Suprapubic skin (tissue), 4 donors: ENCODE results near the gene GNLY. TPM values are rescaled to one million over a fixed set of nuclear protein-coding genes. Genes with fewer than 3 reads are reported as not detected.

Experiments
- DNase-seq, 2 donors: peaks; one replicate each; pipeline ENCODE4 v3.0.0-alpha.2; 2019; ENCODE audit warnings: low spot score in 2 of 2
- H3K27ac ChIP-seq: fragments of 200-600 bp; sonication (generic); one replicate; pipeline ENCODE4 v1.5.1; 2019
- H3K27me3 ChIP-seq: fragments of 200-600 bp; sonication (generic); one replicate; pipeline ENCODE4 v1.5.1; 2019
- H3K36me3 ChIP-seq: fragments of 200-600 bp; sonication (generic); one replicate; pipeline ENCODE4 v1.5.1; 2019
- H3K4me1 ChIP-seq: fragments of 200-600 bp; sonication (generic); one replicate; pipeline ENCODE4 v1.5.1; 2019
- H3K4me3 ChIP-seq: fragments of 200-600 bp; sonication (generic); one replicate; pipeline ENCODE4 v1.5.1; 2019; ENCODE audit warnings: mild to moderate bottlenecking
- H3K9me3 ChIP-seq: fragments of 200-600 bp; sonication (generic); one replicate; pipeline ENCODE4 v1.5.1; 2019
- CTCF ChIP-seq, 2 donors: fragments of 200-600 bp in 1 of 2; fragments of 450-650 bp in 1 of 2; sonication (generic) in 1 of 2; IDR thresholded peaks; one replicate each; pipeline ENCODE4 v1.5.1; 2016 to 2019; ENCODE audit warnings: antibody characterized with exemption in 2 of 2, mild to moderate bottlenecking in 1 of 2, moderate library complexity in 1 of 2
- EP300 ChIP-seq: sonication (generic); formaldehyde crosslinking; IDR thresholded peaks from one replicate; pipeline ENCODE4 v1.6.1; 2017; ENCODE audit warnings: antibody characterized with exemption
- POLR2A ChIP-seq, 2 donors: fragments of 450-650 bp; IDR thresholded peaks; one replicate each; pipeline ENCODE4 v1.6.1; 2017; ENCODE audit warnings: antibody characterized with exemption in 2 of 2, mild to moderate bottlenecking in 2 of 2, moderate library complexity in 2 of 2
- POLR2AphosphoS5 ChIP-seq, 3 donors: sonication (generic); formaldehyde crosslinking; IDR thresholded peaks; one replicate each; pipeline ENCODE4 v1.6.1; 2017; ENCODE audit warnings: antibody characterized with exemption in 3 of 3
- WGBS: methylation state at CpG from one replicate; pipeline ENCODE4 v1.1.5; 2018; 5-methylcytosine and 5-hydroxymethylcytosine counted together
- total RNA-seq, 4 donors: library from RNA; depleted of rRNA; stranded (reverse); fragments of >200 nt; gene quantifications; one replicate each; pipeline ENCODE4 v1.1.0, GENCODE V29; 2016

The GNLY gene
- total RNA-seq, 4 donors from 2014 or later, result 1.6 to 4.8 (median 1.9) TPM; not detected in 1

- H3K36me3 ChIP-seq, result no peaks in the 10 kb centered on the region
- no peak for TF ChIP-seq POLR2A (IDR thresholded peaks at IDR 0.05)
- TF ChIP-seq POLR2AphosphoS5 (IDR thresholded peaks at IDR 0.05), result no peak
- no peak for TF ChIP-seq CTCF (IDR thresholded peaks at IDR 0.05)
- no peak for TF ChIP-seq EP300
- no peak for DNase-seq
- no peak overlapping the region for H3K4me3 ChIP-seq
- no peaks in the 10 kb centered on the region for H3K9me3 ChIP-seq
- 81% methylated on average over 5 of the region's 5 CpGs for WGBS
- no peak overlapping the region for H3K27ac ChIP-seq
- H3K4me1 ChIP-seq, result no peaks in the 10 kb centered on the region
- H3K27me3 ChIP-seq, result no peaks in the 10 kb centered on the region
Measured at GRCh38 chr2:85692039-85692645, 2.0 kb upstream of the GNLY start.

GRCh38 chr2:85695121-85695520 is 963 bp downstream of the GNLY start:
- DNase-seq, result no peak
- Histone ChIP-seq H3K4me3 (no peak overlapping the region), H3K4me1 (no peaks in the 10 kb centered on the region), H3K9me3 (no peaks in the 10 kb centered on the region), H3K27me3 (no peaks in the 10 kb centered on the region), H3K36me3 (no peaks in the 10 kb centered on the region), H3K27ac (no peak overlapping the region)
- TF ChIP-seq POLR2AphosphoS5 (IDR thresholded peaks at IDR 0.05), result no peak
- no peak for TF ChIP-seq CTCF (IDR thresholded peaks at IDR 0.05)
- TF ChIP-seq POLR2A (IDR thresholded peaks at IDR 0.05), result no peak
- TF ChIP-seq EP300, result no peak
- WGBS, result 85% methylated on average over 11 of the region's 11 CpGs

GRCh38 chr2:85695691-85696668 is 1.8 kb downstream of the GNLY start:
- H3K9me3 ChIP-seq, result no peaks in the 10 kb centered on the region
- no peak overlapping the region for H3K4me3 ChIP-seq
- TF ChIP-seq POLR2AphosphoS5 (IDR thresholded peaks at IDR 0.05) (no peak), CTCF (IDR thresholded peaks at IDR 0.05) (no peak)
- H3K4me1 ChIP-seq, result no peaks in the 10 kb centered on the region
- WGBS, result 87% methylated on average over 11 of the region's 12 CpGs
- H3K27me3 ChIP-seq, result no peaks in the 10 kb centered on the region
- H3K36me3 ChIP-seq, result no peaks in the 10 kb centered on the region
- no peak overlapping the region for H3K27ac ChIP-seq
- DNase-seq, result no peak

- no peak overlapping the region for H3K27ac ChIP-seq
- peaks cover 2% of the 10 kb centered on the region for H3K4me1 ChIP-seq
- no peaks in the 10 kb centered on the region for H3K36me3 ChIP-seq
- DNase-seq, result no peak
- no peaks in the 10 kb centered on the region for H3K27me3 ChIP-seq
- no peaks in the 10 kb centered on the region for H3K9me3 ChIP-seq
- WGBS, result no CpG with 5 or more reads among the region's 3 CpGs
- TF ChIP-seq POLR2AphosphoS5 (IDR thresholded peaks at IDR 0.05), result no peak
- no peak overlapping the region for H3K4me3 ChIP-seq
Measured at GRCh38 chr2:85697096-85697495, 2.9 kb downstream of the GNLY start.

GRCh38 chr2:85697716-85698115 is 3.6 kb downstream of the GNLY start:
- no peaks in the 10 kb centered on the region for H3K27me3 ChIP-seq
- WGBS, result 41% methylated on average over 2 of the region's 2 CpGs
- no peak for TF ChIP-seq CTCF (IDR thresholded peaks at IDR 0.05)
- TF ChIP-seq POLR2A (IDR thresholded peaks at IDR 0.05), result no peak
- no peak for TF ChIP-seq POLR2AphosphoS5 (IDR thresholded peaks at IDR 0.05)
- no peak for TF ChIP-seq EP300
- no peaks in the 10 kb centered on the region for H3K9me3 ChIP-seq
- no peak overlapping the region for H3K27ac ChIP-seq
- no peaks in the 10 kb centered on the region for H3K36me3 ChIP-seq
- peaks cover 5% of the 10 kb centered on the region for H3K4me1 ChIP-seq
- DNase-seq, result no peak
- H3K4me3 ChIP-seq, result no peak overlapping the region
